GM11168 (cell line): Measurements from ENCODE around the gene BLTP3A.
"Not testable (repeated sequence)": the region's sequence is repeated elsewhere in the genome, so short reads cannot be mapped to it uniquely, and the experiment has no call there.

Experiments used
- in situ Hi-C: fragments of 300-500 bp; cut with MboI; formaldehyde crosslinking; loops from one replicate; pipeline ENCODE4 v1.12.0; 2022; ENCODE audit warnings: low sequenced_read_pairs; ENCODE audit not compliant: unreplicated experiment

BLTP3A gene

GRCh38 chr6:34787152-34787551 is 4.7 kb upstream of the BLTP3A start:
- in situ Hi-C loops: not testable (repeated sequence)

DNA sequence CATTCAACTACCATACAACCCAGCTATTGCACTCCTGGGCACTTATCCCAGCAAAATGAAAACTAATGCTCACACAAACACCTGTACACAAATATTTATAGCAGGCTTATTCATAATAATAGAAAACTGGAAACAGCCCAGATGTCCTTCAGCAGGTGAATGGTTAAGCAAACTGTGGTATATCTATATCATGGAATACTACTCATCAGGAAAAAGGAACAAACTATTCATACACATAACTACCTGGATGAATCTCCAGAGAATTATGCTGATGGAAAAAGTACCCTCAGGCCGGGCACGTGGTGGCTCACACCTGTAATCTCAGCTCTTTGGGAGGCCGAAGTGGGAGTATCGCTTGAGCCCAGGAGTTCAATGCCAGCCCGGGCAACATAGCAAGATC is 3.8 kb upstream of the BLTP3A start:
- in situ Hi-C loops: no loop called here

DNA sequence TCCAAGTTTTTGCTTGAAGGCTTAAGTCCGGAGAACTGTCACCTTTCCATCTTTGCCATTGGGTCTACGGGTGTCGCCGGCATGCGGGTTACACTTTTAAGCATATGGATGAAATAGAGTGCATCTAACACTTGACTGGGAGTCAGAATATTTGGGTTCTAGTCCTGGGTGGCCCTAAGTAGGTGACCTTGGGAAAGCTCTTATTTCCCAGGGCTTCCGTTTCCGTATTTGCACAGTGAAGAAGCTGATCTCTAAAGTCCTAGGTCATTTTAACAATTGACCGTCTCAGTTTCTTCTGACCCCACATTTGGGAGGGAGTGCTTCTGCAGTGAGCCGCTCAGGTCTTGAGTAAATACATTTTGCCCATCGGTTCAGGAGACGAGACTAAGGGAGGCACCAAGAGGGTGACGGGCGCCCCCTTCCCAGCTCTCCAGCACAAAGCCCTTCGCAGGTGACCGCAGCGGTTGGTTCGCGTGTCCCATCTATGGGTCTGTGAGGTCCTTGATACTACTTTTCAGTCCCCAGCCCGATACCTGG is 651 bp upstream of the BLTP3A start:
- in situ Hi-C loops: no loop called here

DNA sequence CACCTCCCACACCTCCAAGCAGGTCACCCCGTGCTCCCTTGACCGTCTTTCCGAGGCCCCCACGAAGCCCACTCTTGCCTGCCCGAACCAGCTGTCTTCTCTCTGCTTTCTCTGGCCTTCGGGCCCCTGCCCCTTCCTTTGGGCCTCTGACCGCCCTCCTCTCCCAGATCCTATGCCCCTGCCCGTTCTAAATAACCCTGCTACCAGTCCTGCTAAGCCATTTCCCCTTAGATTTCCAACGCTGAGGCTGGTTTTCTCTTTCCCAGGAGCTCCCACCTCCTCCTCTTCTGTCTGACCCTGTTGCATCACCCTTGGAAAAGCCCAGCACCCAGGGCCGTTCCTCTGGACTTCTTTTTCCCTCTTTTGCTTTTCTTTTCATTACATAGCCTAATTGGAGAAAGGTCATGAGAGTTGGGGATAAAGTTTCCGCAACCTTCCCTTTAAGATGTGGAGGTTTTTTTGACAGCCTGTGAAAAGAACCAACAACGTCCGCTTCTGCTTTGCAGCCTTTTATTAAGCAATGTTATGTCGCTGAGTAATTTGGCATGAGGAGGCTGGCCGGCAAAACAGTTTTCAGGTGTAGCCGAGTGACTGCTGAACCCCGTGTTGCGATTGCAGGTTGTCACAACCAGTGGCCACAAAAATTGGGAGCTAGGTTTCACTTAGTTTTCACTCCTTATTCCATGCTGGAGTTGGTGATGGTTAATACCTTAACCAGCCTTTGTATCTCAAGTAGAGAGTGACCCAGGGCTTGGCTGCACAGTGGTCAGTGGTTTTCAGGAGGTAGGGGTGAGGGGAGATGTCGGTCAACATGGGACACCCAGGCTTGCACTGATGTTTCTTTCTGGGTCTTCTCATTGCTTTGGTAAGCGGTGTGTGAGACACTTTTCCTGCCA is 970 bp downstream of the BLTP3A start:
- in situ Hi-C loops: no loop called here

GRCh38 chr6:34793877-34794276 is 2.0 kb downstream of the BLTP3A start:
- in situ Hi-C loops: no loop called here

DNA sequence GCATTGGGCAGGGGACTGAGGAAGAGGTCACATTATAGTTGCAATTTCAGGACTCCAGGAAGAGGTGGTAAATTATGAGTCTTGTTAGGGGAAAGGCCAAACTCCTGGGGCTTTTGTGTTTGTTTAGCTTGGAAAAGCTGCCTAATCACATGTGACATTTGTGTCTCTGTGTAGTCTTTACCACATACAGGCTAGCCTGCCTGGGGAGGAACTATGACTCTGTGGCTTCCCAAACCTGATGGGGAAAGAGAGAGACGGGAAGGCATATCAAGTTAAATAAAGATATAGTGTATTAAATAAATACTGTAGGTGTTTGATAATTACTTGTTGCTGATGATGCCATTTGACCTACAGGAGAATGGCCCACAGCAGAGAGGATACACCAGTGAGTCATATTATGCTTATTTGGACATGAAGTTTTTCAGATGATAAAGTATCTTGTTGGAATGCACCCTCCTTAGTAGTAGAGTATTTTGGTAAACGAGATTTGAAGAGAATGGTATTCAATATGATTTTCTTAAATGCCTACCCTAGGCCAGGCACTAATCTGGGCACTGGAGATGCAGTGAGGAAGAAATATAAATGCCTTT is 4.0 kb downstream of the BLTP3A start:
- in situ Hi-C loops: no loop called here

DNA sequence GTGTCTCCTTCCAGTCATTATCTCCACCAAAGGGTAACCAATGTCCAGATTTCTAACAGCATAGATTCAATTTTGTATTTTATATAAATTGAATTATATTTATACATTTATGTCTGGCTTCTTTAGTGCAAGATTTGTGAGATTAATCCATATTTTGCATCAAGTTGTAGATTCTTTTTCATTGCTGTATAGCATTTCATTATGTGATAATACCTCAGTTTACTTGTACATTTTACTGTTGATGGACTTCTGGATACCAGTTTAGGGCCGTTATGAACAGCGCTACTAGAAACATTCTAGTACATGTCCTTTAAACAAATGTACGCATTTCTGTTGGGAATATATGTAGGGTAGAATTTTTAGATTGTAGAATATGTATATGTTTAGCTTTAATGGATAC is 6.2 kb downstream of the BLTP3A start:
- in situ Hi-C loops: no loop called here

DNA sequence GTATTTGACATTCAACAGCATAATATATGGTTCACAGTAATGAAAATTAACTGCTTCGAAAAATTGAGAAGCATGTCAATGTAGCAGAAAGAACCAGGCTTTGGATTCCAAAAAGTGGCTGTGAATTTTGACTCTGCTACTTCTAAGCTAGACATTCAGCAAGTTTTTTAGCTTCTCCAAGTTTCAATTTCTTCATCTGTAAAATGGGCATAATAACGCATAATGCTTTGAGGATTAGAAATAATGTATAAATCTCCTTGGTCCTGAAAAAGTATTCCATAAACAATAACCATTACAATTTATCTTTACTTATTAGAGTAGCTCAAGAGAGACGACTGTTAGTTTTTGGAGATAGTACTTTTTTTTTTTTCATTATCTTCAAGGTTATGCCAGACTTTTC is 7.7 kb downstream of the BLTP3A start:
- in situ Hi-C loops: no loop called here

DNA sequence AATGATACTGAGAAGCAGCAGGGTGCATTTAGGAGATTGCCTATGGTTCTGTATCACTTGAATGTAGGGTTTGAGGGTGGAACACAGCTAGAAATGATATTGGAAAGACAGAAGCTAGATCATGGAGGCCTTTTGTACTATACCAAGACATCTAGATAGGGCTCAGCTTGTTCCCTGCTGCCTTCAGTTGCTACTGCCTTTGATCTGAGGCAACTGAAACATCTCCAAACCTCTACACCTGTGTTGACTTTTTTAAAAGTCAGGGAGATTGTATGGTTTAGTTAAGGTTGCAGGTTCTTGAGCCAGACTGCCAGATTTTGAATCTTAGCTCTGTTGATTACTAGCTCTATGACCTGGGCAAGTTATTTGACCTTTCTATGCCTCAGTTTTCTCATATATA is 12.7 kb downstream of the BLTP3A start:
- in situ Hi-C loops: no loop called here

- in situ Hi-C loops: not testable (repeated sequence)
Observed at GRCh38 chr6:34805074-34805473, 13.2 kb downstream of the BLTP3A start.

GRCh38 chr6:34806738-34807453 is 15.0 kb downstream of the BLTP3A start:
- in situ Hi-C loops: no loop called here

GRCh38 chr6:34808473-34808872 is 16.6 kb downstream of the BLTP3A start:
- in situ Hi-C loops: not testable (repeated sequence)

DNA sequence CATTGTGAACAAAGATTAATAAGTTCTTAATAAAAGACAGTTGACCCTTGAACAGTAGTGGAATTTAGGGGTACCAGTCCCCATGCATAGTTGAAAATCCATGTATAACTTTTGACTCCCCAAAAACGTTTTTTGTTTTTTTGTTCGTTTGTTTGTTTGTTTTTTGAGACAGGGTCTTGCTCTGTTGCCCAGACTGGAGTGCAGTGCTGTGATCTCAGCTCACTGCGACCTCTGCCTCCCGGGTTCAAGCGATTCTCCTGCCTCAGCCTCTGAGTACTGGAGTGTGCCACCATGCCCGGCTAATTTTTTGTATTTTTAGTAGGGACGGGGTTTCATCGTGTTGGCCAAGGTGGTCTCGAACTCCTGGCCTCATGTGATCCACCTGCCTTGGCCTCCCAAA is 17.5 kb downstream of the BLTP3A start:
- in situ Hi-C loops: not testable (repeated sequence)

DNA sequence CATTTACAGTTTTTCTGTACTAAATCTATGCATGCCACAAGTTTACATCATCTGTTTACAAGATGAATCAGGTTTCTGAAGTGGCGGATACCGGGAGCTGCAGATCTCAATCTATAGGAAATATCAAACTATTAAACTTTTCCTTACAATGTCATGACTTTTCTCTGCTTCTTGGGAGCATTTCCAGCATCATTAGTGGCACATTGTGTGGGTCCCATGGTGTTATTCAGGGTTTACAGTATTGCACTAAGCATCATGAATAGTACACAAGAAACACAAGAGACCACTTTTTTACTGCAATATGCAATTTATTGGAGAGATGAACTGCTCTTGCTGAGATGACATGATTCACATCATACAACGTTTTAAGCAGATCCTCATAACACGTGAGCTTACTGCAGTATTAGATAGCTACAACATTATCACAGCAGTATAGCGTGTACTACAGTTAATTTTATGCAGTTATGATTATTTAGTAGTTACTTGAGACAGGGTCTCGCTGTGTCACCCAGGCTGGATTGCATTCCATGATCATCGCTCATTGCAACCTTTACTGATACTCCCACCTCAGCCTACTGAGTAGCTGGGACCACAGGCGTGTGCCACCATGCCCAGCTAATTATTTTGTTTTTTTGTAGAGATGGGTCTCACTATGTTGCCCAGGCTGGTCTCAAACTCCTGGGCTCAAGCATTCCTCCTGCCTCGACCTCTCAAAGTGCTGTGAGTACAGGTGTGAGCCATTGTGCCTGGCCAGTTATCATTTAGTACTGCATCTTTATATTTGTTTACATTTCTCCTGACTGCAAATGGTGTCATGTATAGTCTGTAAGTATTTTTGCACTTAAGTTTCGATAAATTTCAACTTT is 18.4 kb downstream of the BLTP3A start:
- in situ Hi-C loops: no loop called here

DNA sequence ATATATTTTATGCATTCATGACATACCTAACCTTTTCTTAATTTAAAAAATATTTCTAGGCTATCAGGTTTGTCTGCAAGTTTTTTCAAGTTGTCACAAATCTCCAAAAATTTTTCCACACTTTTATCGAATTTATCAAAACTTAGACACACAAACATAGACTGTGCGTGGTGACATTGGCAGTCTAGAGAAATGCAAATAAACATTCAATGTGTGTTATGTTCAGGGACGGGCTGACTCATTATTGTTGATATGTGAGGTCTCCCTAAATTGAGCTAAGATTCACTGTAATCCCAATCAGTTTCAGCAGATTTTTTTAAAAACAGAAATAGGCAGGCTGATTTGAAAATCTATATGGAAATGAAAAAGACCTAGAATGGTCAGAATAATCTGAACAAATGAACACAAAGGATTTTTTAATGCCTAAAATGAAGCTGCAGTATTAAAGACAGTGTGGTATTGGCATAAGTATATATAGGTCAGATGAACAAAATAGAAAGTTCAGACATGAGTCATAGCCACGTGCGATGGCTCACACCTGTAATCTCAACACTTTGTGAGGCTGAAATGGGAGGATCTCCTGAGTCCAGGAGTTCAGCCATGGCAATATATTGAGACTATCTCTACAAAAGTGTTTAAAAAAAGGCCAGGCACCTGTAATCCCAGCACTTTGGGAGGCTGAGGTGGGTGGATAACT is 19.2 kb downstream of the BLTP3A start:
- in situ Hi-C loops: no loop called here

GRCh38 chr6:34813028-34813713 is 21.3 kb downstream of the BLTP3A start:
- in situ Hi-C loops: no loop called here

DNA sequence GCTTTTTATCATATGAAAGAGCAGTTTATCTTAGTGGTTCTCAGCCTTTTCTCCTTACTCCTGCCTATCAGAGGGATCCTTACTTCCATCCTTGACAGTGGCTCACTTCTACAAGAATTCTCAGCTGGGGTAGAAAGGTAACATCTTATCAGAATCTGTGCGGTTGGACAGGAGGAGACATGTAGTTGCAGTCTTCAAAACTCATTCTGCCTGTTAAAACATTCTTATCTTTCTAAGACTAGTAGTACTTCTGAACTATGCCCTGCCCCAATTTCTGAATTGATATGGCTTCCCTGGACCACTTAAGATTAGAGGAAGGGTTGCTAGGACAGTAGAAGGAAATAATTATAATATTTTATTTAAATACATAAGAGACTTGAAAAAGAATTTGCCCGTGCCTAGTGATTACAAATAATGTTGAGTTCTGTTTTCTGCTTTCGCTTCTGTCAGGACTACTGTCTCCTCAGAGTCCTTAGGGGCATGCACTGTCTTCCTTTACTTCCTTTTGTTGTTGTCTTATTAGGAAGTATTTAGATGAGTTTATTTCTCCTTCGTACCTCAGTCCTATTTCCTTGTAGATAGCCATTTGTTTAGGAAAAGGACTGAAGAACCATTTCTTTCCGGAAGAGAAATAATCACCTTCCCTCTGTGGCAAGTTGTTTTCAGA is 24.9 kb downstream of the BLTP3A start:
- in situ Hi-C loops: no loop called here

GRCh38 chr6:34817446-34817845 is 25.6 kb downstream of the BLTP3A start:
- in situ Hi-C loops: no loop called here
